HG02973 (cell line): ENCODE data around the gene SVIL.
"Not testable (repeated sequence)": the region's sequence is repeated elsewhere in the genome, so short reads cannot be mapped to it uniquely, and the experiment has no call there.

Experiments
- ATAC-seq: cut with Tn5 transposase; IDR thresholded peaks from one replicate; pipeline ENCODE4 v1.9.1; 2021; ENCODE audit warnings: moderate library complexity; ENCODE audit not compliant: unreplicated experiment

The SVIL gene

GRCh38 chr10:29623797-29624196, 11.0 kb downstream of the SVIL start:
- ATAC-seq = no peak

DNA sequence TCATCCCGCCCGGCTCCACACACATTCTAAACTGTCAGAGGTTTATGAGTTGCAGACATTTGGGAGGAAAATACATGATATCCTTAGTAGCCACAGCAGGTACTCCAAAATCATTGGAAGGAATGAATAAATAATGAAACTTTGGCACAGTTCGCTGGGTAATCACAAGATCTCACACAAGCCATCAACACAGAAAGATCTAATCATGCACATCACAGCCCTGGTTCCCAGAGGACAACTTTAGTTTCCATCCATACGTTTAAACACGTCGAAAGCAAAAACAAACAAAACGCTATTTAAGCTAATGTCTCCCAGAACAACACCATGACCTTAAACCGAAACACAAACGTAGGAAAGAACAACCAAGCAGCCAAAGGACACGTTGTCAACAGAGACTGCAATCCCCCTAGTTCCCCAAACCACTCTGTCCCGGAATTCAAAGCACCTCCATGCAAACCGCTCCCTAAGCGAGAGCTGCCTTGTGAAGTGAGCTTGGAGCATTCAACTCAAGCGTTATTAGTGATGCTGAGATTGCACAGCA, 12.3 kb downstream of the SVIL start:
- ATAC-seq = no peak

DNA sequence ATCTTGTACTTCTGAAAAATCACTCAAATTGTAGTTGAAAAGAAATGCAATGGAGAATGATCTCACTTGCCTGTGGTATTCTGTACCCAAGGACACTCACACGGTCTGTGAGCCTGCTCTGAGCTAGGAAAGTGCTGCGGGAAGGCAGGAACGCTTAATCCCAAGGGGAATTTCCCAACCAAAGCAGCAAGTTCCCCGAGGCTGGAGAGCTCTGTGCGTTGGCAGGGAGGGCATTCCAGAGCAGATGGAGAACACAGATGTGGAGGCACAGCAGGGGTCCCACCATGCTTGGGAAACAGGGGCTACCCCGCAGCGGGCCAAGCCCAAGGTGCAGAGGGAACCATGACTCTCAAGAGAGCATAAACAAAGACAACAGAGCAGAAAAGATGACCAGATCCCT, 13.6 kb downstream of the SVIL start:
- no peak for ATAC-seq

GRCh38 chr10:29620112-29620690, 14.6 kb downstream of the SVIL start:
- no peak for ATAC-seq

- no peak for ATAC-seq
These were observed 15.5 kb downstream of the SVIL start for GRCh38 chr10:29619241-29619669.

DNA sequence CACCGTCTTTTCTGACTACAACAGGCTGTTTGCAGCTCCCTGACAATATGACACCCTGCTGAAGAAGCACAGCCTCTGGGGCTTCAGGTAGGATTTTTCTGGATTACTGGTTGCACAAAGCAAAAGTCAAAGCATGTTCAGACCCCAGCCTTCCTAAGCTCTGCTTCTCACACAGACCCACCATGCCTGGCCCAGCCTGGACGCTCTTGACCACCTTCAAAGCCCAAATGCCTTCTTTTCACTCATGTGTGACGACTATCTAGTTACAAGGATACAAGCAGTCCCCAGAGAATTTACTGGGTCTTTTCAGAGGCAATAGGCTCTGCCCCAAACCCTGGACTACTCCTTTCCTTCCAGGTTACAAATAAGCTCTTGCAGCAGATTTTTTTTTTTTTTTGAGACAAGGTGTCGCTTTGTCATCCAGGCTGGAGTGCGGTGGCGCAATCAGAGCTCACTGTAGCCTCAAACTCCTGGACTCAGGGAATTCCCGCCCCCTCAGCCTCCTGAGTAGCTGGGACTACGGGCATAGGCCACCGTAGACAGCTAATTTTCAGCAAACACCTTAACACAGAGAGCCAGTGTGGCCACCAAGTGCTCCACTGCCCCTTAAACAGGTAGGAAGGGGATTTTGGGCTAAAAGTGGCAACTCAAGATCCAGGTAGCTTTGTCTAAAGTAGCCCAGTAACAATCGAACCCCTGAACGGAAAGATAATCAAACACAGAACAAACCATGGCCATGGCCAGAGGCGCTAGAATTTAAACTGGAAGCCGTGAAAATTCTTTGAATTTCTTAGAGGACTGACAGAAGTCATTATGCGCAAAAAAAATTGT, 16.2 kb downstream of the SVIL start:
- ATAC-seq = no peak

- no peak for ATAC-seq
These were observed 16.9 kb downstream of the SVIL start for GRCh38 chr10:29617880-29618340.

DNA sequence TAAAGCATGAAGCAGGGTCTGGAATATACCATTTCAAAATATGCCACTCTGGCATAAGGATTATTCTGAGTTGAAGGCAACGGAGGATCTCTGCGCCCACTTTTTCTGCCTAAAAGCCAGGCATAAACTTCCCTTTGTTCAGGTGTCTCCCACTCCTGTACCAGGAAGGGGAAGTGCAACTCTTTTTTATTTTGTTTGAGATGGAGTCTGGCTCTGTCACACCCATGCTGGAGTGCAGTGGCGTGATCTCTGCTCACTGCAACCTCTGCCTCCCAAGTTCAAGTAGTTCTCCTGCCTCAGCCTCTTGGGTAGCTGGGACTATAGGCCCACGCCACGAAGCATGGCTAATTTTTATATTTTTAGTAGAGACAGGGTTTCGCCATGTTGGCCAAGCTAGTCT, 18.2 kb downstream of the SVIL start:
- ATAC-seq = no peak

DNA sequence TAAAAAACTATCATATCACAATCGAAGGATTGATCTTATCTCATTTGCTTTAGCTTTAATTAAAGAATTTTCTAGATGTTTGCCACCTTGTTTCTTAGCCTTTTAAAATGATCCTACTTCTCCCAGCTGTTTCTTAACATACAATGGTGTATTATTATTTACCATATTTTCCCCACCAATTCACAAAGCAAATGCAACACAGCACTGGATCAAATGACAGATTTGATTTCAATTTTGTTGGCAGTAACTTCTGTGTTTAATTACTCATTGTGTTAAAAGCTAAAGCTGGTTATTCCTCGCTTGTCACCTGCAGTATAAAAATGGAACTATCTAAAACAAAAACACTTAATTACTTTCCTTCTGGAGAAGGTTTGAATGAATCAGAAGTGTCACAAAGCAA, 19.6 kb downstream of the SVIL start:
- no peak for ATAC-seq

GRCh38 chr10:29614289-29614688, 20.5 kb downstream of the SVIL start:
- ATAC-seq = not testable (repeated sequence)

GRCh38 chr10:29613791-29614190, 21.0 kb downstream of the SVIL start:
- ATAC-seq = no peak

DNA sequence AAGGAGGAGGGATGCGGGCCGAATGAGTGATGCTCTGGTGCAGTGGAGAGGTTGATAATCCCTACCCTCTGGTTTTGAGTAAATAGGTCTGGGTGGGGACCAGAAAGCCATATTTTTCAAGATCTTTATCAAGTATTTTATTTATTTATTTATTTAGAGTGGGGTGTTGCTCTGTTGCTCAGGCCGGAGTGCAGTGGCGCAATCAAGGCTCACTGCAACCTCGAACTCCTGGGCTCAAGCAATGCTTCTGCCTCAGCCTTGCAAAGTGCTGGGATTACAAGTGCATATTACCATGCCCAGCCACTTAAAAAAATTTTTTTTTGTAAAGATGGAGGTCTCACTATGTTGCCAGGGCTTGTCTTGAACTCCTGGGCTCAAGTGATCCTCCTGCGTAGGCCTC, 21.6 kb downstream of the SVIL start:
- no peak for ATAC-seq

GRCh38 chr10:29612657-29613056, 22.1 kb downstream of the SVIL start:
- ATAC-seq = no peak

- ATAC-seq = no peak
These were observed 22.9 kb downstream of the SVIL start for GRCh38 chr10:29611781-29612381.

DNA sequence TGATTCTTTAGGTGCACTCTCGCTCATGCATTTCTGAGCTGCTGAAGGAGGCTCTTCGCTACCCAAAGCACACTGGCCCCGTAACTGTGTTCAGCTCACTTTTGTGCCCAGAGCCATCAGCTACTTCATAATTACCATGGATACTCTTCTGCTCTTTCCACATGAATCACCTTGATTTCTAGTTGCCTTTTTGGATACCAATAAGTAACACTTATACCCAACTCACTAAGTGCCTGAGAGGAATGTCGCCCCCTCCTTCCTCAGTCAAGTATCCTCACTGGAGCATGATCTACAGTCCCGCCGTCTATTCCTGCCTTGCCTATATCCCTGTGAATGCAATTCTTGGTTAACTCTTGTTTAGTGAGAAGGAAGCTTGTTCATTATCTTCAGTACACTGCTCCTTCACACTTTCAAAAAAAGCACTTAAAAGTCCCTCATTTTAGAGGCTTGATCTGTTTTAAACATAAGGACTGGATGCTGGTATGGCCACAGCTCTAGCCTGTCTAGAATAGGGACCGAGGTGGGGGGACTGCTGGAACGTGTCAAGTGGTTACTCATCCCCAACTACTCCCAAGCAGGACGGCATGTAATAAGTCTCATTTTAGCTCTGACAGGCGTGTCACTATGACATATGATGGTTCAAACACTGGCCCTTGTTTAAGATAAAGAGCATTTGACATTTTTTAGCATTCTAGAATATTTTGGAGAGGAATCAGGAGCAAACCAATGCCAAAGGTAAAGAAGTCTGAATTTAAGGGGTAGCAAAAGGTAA, 23.7 kb downstream of the SVIL start:
- no peak for ATAC-seq

DNA sequence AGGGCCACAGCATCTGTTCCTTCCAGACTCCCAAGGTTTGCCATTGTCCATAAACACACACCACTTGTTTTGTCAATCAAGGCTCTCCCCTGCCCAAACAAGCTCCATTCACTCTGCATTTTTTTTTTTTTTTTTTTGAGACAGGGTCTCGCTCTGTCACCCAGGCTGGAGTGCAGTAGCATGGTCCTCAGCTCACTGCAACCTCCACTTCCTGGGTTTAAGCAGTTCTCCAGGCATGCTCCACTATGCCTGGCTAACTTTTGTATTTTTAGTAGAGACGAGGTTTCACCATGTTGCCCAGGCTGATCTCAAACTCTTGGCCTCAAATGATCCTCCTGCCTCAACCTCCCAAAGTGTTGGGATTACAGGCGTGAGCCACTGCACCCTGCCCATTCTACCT, 24.4 kb downstream of the SVIL start:
- not testable (repeated sequence) for ATAC-seq

DNA sequence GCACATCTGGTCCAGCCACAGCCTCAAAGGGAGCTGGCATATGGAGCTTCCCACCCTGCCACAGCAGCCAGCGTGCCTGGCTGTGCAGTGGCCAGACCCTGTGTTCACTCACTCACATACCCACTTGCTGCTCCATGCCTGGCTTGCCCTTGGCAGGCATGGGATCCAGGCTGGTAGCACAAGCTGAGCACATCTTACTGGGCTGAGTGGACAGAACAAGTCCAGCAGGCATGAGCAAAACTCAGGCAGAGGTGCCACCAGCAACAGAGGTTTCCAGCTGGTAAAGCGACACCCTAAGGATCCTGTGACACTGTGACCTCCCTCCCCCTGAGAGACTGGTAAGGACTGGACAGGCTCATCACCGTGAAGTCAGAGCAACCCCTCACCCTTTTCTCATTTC, 25.1 kb downstream of the SVIL start:
- ATAC-seq = no peak

DNA sequence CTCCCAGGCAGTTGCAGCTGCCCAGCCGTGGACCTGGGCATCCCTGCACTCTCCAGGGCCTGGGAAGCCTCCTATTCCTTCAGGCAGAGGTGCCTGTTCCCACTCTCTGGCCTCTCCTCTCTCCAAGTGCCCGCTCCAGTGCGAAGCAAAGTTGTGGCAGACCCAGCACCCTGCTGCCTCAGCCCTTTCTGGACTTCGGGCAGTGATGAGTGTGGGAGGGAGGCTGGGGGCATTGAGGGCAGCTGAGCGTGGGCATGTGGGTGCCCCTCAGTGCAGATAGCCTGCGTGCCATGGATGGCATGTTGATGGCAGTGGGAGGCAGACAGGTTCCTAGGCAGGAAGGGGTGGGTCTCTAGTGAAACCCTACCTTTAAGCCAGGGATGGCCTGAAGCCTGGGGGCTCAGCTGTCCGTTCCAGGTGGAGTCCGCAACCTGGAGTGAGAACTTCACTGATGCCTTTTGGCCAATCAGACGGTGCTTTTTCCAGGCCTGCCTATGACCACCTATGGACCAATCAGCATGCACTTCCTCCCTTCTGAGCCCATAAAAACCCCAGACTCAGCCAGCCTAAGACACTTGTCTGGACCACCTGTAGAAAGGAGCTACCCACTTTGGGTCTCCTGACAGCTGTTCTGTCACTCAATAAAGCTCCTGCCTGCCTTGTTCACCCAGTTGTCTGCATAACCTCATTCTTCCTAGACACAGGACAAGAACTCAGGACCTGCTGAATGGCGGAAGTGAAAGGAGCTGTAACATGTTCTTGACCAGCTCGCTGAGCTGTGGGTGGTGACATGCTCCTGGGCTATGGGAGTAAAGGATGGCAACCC, 26.1 kb downstream of the SVIL start:
- no peak for ATAC-seq

DNA sequence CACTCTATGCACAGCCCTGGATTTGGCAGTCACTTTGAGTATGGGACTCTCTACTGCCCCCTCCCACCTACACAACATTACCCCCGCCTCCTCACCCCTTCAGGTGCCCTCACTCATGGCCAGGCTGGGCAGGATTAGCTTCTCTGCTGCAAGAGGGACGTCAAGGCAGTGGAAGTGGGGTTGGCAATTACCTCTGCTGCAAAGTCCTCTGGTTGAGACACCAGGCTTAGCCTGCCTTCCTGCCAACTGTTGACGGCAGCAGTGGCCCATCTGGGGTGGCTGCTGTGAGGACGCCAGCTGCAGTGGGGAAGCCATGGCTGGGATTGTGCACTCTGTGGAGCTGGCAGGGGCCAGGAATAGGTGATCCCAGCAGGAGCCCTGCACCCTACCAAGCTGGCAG, 26.7 kb downstream of the SVIL start:
- no peak for ATAC-seq

- no peak for ATAC-seq
These were observed 27.2 kb downstream of the SVIL start for GRCh38 chr10:29607576-29607975.
